GM23248 (cell line): ENCODE data around the gene MTMR4.

Experiments used
- EZH2 ChIP-seq: fragments of 200-600 bp; sonication (generic); IDR thresholded peaks from 2 replicates; pipeline ENCODE4 v1.6.1; 2018; ENCODE audit warnings: antibody characterized with exemption, mild to moderate bottlenecking; ENCODE audit not compliant: insufficient read depth, poor library complexity, severe bottlenecking
- EZH2phosphoT487 ChIP-seq: fragments of 200-600 bp; sonication (generic); IDR thresholded peaks from 2 replicates; pipeline ENCODE4 v1.6.1; 2018; ENCODE audit warnings: antibody characterized with exemption, moderate library complexity, mild to moderate bottlenecking, low read depth; ENCODE audit not compliant: insufficient read depth

DNA sequence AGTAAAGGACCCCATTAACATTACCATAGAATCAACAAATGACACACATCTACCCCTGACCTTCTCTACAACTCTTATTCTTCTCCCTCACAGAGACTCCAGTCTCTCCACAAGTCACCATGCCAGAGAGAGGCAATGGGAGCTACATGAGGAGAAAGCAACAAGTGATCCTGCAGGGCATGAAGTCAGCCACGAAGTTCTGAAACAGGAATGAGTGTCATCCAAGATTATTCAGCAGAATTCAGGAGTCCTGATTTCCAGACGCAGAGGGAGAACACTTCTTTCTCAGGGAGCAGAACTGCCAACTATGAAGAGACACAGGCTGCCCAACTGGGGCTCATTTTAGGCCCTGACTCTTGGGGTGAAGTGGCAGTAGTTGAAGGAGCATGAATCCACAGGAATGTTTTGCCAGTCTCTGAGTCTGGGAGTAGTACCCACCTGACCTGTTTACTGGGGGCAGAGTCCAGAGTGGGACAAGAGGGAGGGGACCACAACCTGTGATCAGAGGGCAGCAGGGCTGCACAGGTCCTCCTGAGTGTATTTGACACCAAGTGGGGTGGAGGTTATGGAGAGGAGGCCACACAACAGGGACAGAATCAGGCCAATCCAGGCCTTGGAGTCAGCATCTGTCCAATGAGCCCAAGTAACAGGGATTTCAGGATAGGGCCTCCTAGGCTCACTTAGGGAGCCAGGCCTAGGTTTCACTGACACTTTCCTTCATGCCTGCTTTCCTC is 2.4 kb upstream of the MTMR4 start:
- TF ChIP-seq EZH2 (no peak), EZH2phosphoT487 (no peak)
